Stimulated activated CD8-positive, alpha-beta memory T cell treated with anti-CD3 and anti-CD28 coated beads, Interleukin-7, amount 100 ng/mL, for 24 hours (primary cell): ENCODE results near the gene TFB2M.

Experiments
- DNase-seq: peaks from one replicate; pipeline ENCODE4 v3.0.0-alpha.2; 2020; ENCODE audit warnings: low read depth

The TFB2M gene

DNA sequence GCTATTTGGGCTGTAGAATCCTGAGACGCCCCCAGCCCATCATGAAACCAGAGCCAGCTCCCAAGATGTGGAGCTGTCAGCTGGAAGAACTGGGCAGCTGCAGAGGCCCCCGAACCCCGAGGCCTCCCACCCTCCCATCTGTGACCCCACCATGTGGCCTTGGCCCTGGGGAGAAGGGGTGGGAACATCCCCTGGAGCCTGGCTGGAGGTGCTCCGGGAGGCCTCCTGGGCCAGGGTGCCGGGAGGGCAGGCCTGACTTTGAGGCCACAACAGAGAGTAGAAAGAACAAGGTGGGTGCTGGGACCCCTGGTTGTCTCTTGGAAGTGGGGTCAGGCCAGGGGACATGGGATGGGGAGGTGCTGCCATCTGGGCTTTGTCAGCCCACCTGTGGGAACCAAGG lies 53.0 kb downstream of the TFB2M start:
- no peak for DNase-seq

DNA sequence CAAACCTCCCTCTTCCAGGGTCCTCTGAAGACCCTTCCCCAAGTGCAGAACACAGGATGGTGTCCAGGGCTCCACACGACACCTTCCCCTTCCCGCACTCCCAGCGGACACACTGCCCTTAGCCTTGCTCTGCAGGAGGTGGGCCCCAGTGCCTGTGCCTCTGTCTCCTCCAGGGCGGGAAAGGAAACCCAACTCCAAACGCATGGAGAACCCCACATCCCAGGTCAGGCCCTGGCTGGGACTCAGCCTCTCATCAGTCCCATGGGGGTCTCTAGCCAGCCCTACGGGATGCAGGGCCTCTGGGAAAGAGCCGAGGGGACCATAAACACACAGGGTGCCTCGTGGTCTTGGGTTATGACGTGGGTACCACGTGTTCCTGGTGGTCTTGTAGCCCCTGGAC lies 53.4 kb downstream of the TFB2M start:
- DNase-seq: no peak

DNA sequence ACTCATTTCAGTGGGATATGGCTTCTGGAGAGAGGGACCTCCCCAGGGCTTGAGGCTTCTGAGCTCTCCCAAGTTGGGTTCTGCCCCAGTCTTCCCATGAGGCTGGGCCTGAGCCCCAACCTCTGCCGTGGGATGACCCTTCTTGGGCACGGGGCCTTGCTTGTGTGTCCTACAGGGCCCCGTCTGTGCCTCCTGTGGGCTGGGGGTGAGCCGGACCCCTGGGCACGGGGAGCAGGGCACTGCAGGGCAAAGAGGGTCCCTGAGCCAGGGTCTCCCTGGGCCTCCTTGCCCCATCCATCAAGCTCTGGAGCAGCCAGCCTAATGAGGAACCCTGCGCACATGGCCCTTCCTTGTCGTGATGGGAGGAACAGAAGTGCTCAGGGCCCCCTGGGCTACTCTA lies 53.8 kb downstream of the TFB2M start:
- no peak for DNase-seq

DNA sequence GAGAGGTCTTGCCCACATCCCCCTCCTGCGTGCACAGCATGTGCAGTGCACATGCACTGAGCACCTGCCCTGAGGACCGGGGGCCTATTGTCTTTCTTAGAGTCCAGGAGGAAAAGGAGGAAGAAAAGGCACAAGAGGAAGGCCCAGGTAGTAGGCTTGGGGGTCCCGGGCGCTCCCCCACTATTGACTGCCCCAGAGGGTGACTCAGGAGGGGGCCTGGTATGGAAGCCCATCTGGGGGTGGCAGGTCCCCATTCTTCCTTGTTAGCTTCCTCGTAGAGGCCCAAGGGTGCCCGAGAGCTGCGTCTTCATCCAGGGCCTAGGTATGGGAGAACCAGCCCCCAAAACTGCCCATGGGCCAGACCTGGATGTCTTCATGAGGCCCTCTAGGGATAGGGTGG lies 54.9 kb downstream of the TFB2M start:
- no peak for DNase-seq

DNA sequence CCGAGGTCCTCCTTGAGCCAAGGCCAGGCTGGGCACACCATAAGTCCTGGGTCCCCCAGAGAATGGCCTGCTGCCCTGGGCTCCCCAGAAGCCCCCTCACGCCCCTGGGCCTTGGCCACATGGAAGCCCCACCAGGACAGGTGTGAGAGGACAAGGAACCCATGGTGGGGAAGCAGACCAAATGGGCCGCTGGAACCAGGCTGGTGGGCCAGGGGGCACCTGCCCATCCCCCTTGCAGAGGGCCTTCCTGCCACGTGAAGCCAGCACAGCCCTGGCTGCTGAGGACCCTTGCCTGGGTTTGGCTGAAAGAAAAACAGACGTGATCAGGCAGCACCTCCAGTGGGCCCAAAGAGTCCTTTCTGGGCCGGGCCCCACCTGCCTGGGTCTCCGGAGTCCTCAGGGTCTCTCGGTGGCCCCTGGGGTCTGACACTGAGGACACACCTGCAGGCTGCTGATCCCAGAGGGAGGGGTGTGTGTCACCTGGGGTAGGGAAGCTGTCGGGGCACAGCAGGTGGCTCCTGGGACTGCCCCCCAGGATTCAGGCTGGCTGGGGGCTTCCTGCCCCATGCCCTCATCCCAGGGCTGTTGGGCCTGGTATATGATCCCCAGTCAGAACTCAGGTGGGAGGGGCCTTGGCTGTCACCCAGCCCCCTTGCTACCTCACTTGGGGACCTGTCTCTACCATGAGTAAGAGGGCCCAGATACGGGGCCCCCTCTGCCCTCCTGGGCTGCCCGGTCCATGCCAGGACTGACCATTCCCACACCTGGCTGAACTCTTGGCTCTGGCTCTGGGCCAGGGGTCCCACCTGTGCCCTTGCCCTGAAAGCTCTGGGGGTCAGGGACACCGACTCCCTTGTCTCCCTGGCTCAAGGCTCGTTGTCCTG lies 55.7 kb downstream of the TFB2M start:
- no peak for DNase-seq

DNA sequence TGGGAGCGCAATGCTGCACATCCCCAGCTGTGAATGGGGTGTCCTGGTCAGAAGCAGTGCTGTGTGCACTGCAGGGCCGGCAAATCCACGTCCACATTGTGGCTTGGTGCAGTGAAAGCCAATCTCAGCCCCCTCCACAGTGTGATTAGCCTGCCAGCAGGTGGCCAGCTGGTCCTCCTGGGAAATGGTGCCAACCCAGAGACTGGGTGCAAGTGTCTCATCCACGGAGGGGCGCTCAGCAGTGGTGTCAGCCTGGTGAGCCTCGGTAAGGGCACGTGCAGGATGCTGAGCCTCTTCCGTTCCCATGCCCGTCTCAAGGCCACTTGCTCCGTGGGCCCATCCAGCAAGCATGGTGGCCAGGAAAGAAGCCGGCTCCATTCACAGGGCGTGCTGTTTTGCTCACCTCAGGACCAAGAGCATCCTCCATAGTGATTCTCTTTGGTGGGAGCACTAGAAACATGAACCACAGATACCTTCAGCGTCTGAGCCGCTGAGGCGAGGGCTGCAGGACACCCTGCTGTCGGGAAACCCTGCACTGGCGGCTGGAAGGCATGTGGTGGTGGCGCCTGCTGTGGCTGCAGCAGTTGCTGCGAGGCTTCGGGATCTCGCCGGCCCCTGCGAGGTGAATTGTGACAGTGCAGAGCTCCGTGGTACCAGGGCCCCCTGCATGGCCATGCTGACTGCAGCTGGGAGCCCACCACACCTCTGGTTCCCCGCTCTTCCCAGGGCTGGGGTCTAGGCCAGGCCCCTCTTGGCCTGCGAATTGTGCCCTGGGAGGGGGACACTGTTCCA lies 57.0 kb downstream of the TFB2M start:
- DNase-seq: no peak

DNA sequence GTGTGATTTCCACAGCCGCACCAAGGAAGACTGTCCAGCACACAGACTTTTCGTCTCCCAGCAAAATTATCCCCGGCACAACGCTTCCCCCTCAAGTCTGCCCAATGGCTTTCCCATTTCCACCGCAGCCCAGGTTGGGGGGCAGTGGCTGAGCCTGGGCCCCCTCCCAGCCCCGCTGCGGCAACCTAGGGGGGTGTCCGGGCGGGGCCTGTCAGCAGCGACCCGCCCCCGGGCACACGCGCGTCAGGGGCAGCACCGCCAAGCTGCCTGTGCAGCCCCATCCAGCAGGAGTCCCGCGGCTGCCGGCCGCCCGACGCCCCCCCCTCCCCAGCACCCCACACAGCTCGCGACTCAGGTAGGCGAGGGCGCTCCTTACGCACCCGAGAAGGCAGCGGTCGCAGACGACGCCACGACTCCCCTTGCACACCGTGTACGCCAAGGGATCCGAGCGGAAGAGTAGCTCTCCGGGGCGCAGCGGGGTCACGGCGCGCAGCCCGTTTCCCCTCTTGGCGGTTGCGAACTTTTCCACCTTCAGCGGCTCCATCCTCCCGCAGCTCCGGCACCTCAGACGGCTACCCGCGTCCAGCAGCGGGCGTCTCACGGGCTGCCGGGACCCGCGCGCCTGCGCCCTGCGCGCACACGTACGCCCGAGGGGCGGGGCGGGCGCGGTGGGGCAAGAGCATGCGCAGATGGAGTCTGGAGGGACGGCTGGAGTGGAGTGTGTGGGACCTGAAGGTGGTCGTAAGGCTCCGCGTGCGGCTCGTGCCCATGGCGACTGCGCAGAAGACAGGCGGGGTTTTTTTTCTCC lies 59.2 kb downstream of the TFB2M start, which contains the start of gene SMYD3:
SMYD3 (minus strand) TSS at position 606 of the 808 bp plus-strand sequence.
- peak; percentile 44 for DNase-seq

DNA sequence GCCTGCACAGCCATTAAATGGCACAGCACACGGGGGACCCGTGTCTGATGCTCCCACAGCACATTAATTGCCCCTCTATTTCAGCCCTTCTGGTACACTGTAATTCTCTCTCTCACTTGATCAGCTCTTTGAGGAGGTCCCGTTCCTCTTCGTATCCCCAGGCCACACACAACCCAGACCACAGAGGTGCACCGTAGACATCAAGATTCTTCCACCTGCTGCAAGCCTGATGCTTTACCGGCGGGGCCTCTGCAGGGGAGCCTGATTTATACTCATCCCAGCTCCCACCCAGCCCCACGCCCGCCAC lies 59.7 kb downstream of the TFB2M start:
- DNase-seq: no peak

DNA sequence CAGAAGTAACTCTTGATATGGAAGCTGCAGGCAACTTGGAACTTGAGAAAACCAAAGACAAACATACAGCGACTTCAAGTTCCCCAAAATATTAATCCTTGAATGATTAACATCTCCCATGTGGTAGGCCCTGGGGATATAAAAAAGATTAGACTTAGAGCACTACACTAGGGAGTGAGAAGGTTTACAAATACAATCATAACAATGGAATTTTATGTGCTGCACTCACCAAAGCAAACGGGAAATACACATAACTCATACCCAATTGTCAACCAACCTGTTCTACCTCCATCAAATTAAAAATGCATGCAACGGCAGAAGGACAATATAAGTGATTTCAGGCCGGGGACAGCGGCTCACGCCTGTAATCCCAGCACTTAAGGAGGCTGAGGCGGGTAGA lies 62.7 kb downstream of the TFB2M start:
- DNase-seq: no peak

DNA sequence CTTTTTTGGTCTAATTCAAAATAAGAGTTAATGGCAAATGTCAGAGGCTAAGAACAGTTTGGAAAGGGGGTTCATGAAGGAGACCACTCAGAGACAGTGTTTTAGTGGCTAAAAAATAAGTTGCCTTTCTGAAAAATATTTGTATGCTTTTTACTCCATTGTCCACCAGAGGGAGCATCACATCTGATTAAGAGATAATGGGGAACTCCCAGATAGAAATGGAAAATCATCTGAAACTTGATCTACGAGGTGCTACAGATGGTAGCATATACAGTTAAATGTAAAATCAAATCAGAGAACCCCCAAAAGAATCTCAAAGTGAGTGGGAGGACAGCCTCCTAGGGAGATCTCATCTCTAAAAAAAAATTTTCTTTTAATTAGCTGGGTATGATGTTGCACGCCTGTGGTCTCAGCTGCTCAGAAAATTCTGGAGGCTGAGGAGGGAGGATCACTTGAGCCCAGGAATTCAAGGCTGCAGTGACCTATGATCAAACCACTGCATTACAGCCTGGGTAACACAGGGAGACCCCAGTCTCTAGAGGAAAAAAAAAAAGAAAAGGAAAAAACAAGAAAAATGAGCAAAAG lies 68.6 kb downstream of the TFB2M start:
- DNase-seq: no peak

DNA sequence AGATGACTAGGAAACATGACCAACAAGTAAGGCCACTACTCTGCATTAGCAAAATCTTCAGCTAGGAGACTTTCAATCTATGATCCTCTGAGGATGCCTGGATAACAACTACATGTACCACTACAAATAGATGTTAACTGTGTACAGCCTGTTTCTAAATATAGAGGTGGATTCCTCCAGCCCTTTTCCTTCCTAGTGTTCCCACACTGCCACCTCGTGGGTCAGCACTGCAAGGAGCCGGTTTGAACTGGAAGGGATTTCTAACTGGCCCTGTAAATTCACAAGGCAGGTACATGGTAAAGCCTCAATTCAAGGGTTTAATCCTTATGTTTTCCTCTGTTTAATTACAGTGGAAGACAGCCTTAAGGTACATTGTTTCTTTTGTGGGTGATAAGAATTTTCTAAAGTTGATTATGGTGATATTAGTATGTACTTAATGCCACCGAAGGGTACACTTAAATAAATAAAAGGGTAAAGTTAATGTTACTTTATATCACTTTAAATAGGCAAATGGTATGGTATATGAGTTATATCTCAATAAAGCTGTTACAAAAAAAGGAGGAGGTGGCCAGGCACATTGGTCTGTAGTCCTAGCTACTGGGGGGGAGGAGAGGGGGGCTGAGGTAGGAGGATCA lies 73.3 kb downstream of the TFB2M start:
- DNase-seq: no peak

DNA sequence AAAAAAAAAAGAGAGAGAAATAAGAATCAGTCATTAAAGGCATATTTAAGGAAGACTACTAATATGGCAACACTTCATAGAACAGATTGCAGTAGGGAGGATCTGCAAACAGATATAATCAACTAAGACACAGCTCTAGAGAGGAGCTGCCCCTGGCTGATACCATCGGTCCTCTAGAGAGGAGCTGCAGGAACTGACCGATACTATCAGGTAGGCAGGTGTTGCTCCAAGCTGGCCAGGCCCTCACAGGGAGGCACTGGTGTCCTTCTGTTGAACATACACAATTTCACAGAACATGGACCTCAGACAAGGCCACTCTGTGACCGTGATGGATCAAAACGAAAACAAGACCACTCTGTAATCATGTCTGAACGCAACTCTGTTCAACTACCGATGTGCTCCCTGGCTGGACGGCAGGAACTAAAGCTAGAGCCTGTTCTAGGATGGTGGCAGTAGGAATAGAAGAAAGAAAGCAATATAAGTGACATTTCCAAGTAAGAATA lies 74.5 kb downstream of the TFB2M start:
- no peak for DNase-seq
